ENCODE results near the gene SELENBP1. TPM values are rescaled to one million over a fixed set of nuclear protein-coding genes. Genes with fewer than 3 reads are reported as not detected.
A peak's percentile ranks its signal among the peaks of the same experiment; 100 is the strongest.

The SELENBP1 gene
- total RNA-seq, 1 donor from 2014 or later = 10.2 TPM

GRCh38 chr1:151334822-151335221 is 37.7 kb downstream of the SELENBP1 start:
- H3K9me3 Mint-ChIP-seq (ENCODE audit: unreplicated experiment) = no peaks in the 10 kb centered on the region
- no peaks in the 10 kb centered on the region for H3K4me1 Mint-ChIP-seq (ENCODE audit: unreplicated experiment)
- TF ChIP-seq CTCF (IDR thresholded peaks at IDR 0.05) = no peak
- H3K27ac Mint-ChIP-seq (ENCODE audit: unreplicated experiment) = no peak overlapping the region
- no peaks in the 10 kb centered on the region for H3K27me3 Mint-ChIP-seq (ENCODE audit: unreplicated experiment)
- H3K36me3 Mint-ChIP-seq (ENCODE audit: unreplicated experiment) = no peaks in the 10 kb centered on the region
- H3K4me3 Mint-ChIP-seq (ENCODE audit: unreplicated experiment) = no peak overlapping the region
- DNase-seq (ENCODE audit: extremely low spot score, unreplicated experiment) = no peak

GRCh38 chr1:151327903-151328674 is 44.4 kb downstream of the SELENBP1 start:
- DNase-seq (ENCODE audit: extremely low spot score, unreplicated experiment) = no peak
- Mint-ChIP-seq H3K27ac (ENCODE audit: unreplicated experiment) (peak overlapping the region; percentile 99), H3K27me3 (ENCODE audit: unreplicated experiment) (no peaks in the 10 kb centered on the region)

GRCh38 chr1:151327223-151327902 is 45.1 kb downstream of the SELENBP1 start, which contains the start of gene PI4KB:
Gene PI4KB (minus strand): TSS chr1:151327416. CDS start chr1:151316481, 10,935 bp downstream.
- Mint-ChIP-seq H3K4me3 (ENCODE audit: unreplicated experiment) (peak within 1 kb of the TSS; percentile 94), H3K27me3 (ENCODE audit: unreplicated experiment) (no peaks in the 10 kb centered on the region), H3K9me3 (ENCODE audit: unreplicated experiment) (no peaks in the 10 kb centered on the region), H3K36me3 (ENCODE audit: unreplicated experiment) (peaks cover 3% of the 10 kb centered on the region), H3K27ac (ENCODE audit: unreplicated experiment) (peak within 1 kb of the TSS; percentile 99), H3K4me1 (ENCODE audit: unreplicated experiment) (peaks cover 20% of the 10 kb centered on the region)
- no peak for TF ChIP-seq CTCF (IDR thresholded peaks at IDR 0.05)
- DNase-seq (ENCODE audit: extremely low spot score, unreplicated experiment) = peak; percentile 96

More at GRCh38 chr1:151327903-151328674, 44.4 kb downstream of the SELENBP1 start:
- Mint-ChIP-seq H3K4me1 (ENCODE audit: unreplicated experiment) (peaks cover 20% of the 10 kb centered on the region), H3K4me3 (ENCODE audit: unreplicated experiment) (peak overlapping the region; percentile 94), H3K9me3 (ENCODE audit: unreplicated experiment) (no peaks in the 10 kb centered on the region), H3K36me3 (ENCODE audit: unreplicated experiment) (peaks cover 3% of the 10 kb centered on the region)
- no peak for TF ChIP-seq CTCF (IDR thresholded peaks at IDR 0.05)

- H3K9me3 Mint-ChIP-seq (ENCODE audit: unreplicated experiment) = no peaks in the 10 kb centered on the region
- no peaks in the 10 kb centered on the region for H3K27me3 Mint-ChIP-seq (ENCODE audit: unreplicated experiment)
- DNase-seq (ENCODE audit: extremely low spot score, unreplicated experiment) = no peak
- H3K36me3 Mint-ChIP-seq (ENCODE audit: unreplicated experiment) = peaks cover 3% of the 10 kb centered on the region
- TF ChIP-seq CTCF (IDR thresholded peaks at IDR 0.05) = no peak
- peak overlapping the region; percentile 99 for H3K27ac Mint-ChIP-seq (ENCODE audit: unreplicated experiment)
- peaks cover 20% of the 10 kb centered on the region for H3K4me1 Mint-ChIP-seq (ENCODE audit: unreplicated experiment)
- H3K4me3 Mint-ChIP-seq (ENCODE audit: unreplicated experiment) = peak overlapping the region; percentile 94
Observed at GRCh38 chr1:151326619-151327222, 45.8 kb downstream of the SELENBP1 start.

Data from osteocyte (in vitro differentiated cells).